Stimulated activated CD4-positive, alpha-beta T cell treated with anti-CD3 and anti-CD28 coated beads, TNF-alpha, amount 100 ng/mL, for 24 hours (primary cell): ENCODE results near the gene ODAPH.
"Not testable (repeated sequence)": the region's sequence is repeated elsewhere in the genome, so short reads cannot be mapped to it uniquely, and the experiment has no call there.

Experiments
- DNase-seq, 3 experiments: peaks; one replicate each; pipeline ENCODE4 v3.0.0-alpha.2; 2020; ENCODE audit warnings: low read depth in 3 of 3

ODAPH gene

GRCh38 chr4:75555294-75556164, at the start of gene ODAPH:
TSS of gene ODAPH (plus strand) at chr4:75556066. CDS start at chr4:75556083, 17 bp downstream.
- peak in 1 of 3 experiments; percentile 9 for DNase-seq

- DNase-seq = not testable (repeated sequence)
These were observed 46.3 kb upstream of the ODAPH start for GRCh38 chr4:75509592-75509991.

GRCh38 chr4:75511841-75512240, 44.0 kb upstream of the ODAPH start:
- no peak for DNase-seq

GRCh38 chr4:75512386-75513211, 43.3 kb upstream of the ODAPH start:
- DNase-seq = no peak

GRCh38 chr4:75513526-75514130, 42.2 kb upstream of the ODAPH start:
- no peak for DNase-seq

GRCh38 chr4:75514131-75514948, 41.5 kb upstream of the ODAPH start, which contains the start of the genes RCHY1 and THAP6:
TSS of gene RCHY1 (minus strand) at chr4:75514403. CDS start at chr4:75514286, 117 bp downstream.
TSS of gene THAP6 (plus strand) at chr4:75514473. CDS start at chr4:75515453, 980 bp downstream.
- peak; percentile 85 to 91 (median 90) for DNase-seq

- DNase-seq = peak in 2 of 3 experiments; percentile 1 to 6
These were observed 40.8 kb upstream of the ODAPH start for GRCh38 chr4:75514949-75515612.

- no peak for DNase-seq
These were observed 39.7 kb upstream of the ODAPH start for GRCh38 chr4:75516144-75516543.

- DNase-seq = not testable (repeated sequence)
These were observed 36.4 kb upstream of the ODAPH start for GRCh38 chr4:75519452-75519851.

- DNase-seq = no peak
These were observed 30.8 kb upstream of the ODAPH start for GRCh38 chr4:75525086-75525485.

- DNase-seq = no peak
These were observed 30.0 kb upstream of the ODAPH start for GRCh38 chr4:75525910-75526309.

- DNase-seq = no peak
These were observed 28.4 kb upstream of the ODAPH start for GRCh38 chr4:75527482-75527881.

- DNase-seq = no peak
These were observed 25.1 kb upstream of the ODAPH start for GRCh38 chr4:75530556-75531322.

- not testable (repeated sequence) for DNase-seq
These were observed 24.2 kb upstream of the ODAPH start for GRCh38 chr4:75531536-75532143.

- not testable (repeated sequence) for DNase-seq
These were observed 22.5 kb upstream of the ODAPH start for GRCh38 chr4:75533339-75533887.

GRCh38 chr4:75533926-75534325, 21.9 kb upstream of the ODAPH start:
- not testable (repeated sequence) for DNase-seq

- not testable (repeated sequence) for DNase-seq
These were observed 18.6 kb upstream of the ODAPH start for GRCh38 chr4:75537308-75537707.

- no peak for DNase-seq
These were observed 13.0 kb upstream of the ODAPH start for GRCh38 chr4:75542824-75543223.

GRCh38 chr4:75544220-75544619, 11.6 kb upstream of the ODAPH start:
- DNase-seq = not testable (repeated sequence)
